ENCODE data around the gene DDX25.

- TF ChIP-seq CTCF (IDR thresholded peaks at IDR 0.05; ENCODE audit: poor library complexity) (peak; percentile 25), EZH2 (IDR thresholded peaks at IDR 0.05; ENCODE audit: borderline replicate concordance) (no peak)
Observed at GRCh38 chr11:125887373-125888324, 16.7 kb upstream of the DDX25 start, which contains the start of gene HYLS1.

Measured in hepatocyte (in vitro differentiated cells).